HepG2 (cell line): ENCODE results near the gene RPGRIP1. TPM values are rescaled to one million over a fixed set of nuclear protein-coding genes. Genes with fewer than 3 reads are reported as not detected.

Experiments used
- ATM ChIP-seq: fragments of 450-650 bp; IDR thresholded peaks from 2 replicates; pipeline ENCODE4 v1.7.1; 2017; ENCODE audit warnings: mild to moderate bottlenecking, borderline replicate concordance
- DNMT3B ChIP-seq: conservative IDR thresholded peaks from 2 replicates; pipeline ENCODE4 v1.6.1; 2016; ENCODE audit warnings: missing biosample characterization, control low read depth
- GATAD1 ChIP-seq: IDR thresholded peaks from 2 replicates; pipeline ENCODE4 v1.6.1; 2016; ENCODE audit warnings: missing genetic modification reagents, missing compliant biosample characterization
- ZNF788 ChIP-seq: sonication (generic); formaldehyde crosslinking; IDR thresholded peaks from 2 replicates; pipeline ENCODE4 v1.5.0; 2020; ENCODE audit warnings: mild to moderate bottlenecking, missing genetic modification reagents, borderline replicate concordance
- polyA plus RNA-seq, 8 experiments: library from polyadenylated mRNA; depleted of rRNA in 3 of 8; stranded (reverse) in 7 of 8; unstranded in 1 of 8; fragments of >200 nt; fragmentation: Illumina TruSeq in 4 of 8; extraction: Trizol in 4 of 8; gene quantifications; 2 replicates each; pipeline versions ENCODE4 v1.2.1 to v1.2.3, GENCODE V29; 2011 to 2016; ENCODE audit warnings: low read depth in 4 of 8, missing spikeins in 1 of 8, mixed read lengths in 1 of 8; ENCODE audit not compliant: insufficient read depth in 1 of 8
- total RNA-seq, 5 experiments: library from RNA; depleted of rRNA; stranded (reverse); fragments of >200 nt; fragmentation: Illumina TruSeq; extraction: Trizol; gene quantifications; 2 replicates each; pipeline ENCODE4 v1.2.3, GENCODE V29; 2016; ENCODE audit warnings: low read depth in 1 of 5
- TF ChIP-seq, protein P1 (sequence below): sonication (generic); formaldehyde crosslinking; IDR thresholded peaks from 2 replicates; pipeline ENCODE4 v1.5.0; 2020; ENCODE audit warnings: mild to moderate bottlenecking, missing genetic modification reagents
- TF ChIP-seq, protein P2 (sequence below): sonication (generic); formaldehyde crosslinking; IDR thresholded peaks from 2 replicates; pipeline ENCODE4 v1.5.1; 2020; ENCODE audit warnings: mild to moderate bottlenecking, missing genetic modification reagents
- TF ChIP-seq, protein P3 (sequence below): IDR thresholded peaks from 2 replicates; pipeline ENCODE4 v1.6.1; 2016; ENCODE audit warnings: low read depth, borderline replicate concordance
- TF ChIP-seq, protein P4 (sequence below): sonication (generic); formaldehyde crosslinking; IDR thresholded peaks from 2 replicates; pipeline ENCODE4 v1.4.0; 2020; ENCODE audit warnings: missing genetic modification reagents
- TF ChIP-seq, protein P5 (sequence below): sonication (generic); formaldehyde crosslinking; IDR thresholded peaks from 2 replicates; pipeline ENCODE4 v1.9.0; 2022; ENCODE audit warnings: low read depth, missing genetic modification reagents
- TF ChIP-seq, protein P6 (sequence below): sonication (generic); formaldehyde crosslinking; IDR thresholded peaks from 2 replicates; pipeline ENCODE4 v1.4.0; 2020; ENCODE audit warnings: missing genetic modification reagents

RPGRIP1 gene
- total and polyA plus RNA-seq, 2 of the 13 experiments (the other 11 are each of a cell fraction or from before 2014, with no cell fraction given) = 0.13 to 1.1 TPM

DNA sequence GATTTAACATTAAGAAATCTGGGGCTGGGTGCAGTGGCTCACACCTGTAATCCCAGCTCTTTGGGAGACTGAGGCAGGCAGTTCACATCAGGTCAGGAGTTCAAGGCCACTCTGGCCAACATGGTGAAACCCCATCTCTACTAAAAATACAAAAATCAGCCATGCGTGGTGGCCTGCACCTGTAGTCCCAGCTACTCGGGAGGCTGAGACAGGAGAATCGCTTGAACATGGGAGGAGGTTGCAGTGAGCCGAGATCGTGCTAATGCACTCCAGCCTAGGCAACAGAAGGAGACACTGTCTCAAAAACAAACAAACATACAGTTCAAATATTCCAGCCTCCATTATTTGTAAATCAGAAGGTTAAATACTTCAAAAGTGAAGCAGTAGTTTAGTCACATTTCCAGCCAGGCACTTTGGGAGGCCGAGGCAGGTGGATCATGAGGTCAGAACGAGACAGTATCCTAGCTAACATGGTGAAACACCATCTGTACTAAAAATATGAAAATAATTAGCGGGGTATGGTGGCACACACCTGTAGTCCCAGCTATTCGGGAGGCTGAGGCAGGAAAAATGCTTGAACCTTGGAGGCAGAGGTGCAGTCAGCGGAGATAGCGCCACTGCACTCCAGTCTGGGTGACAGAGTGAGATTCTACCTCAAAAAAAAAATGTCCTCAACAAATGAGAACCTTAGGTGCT lies 40.9 kb upstream of the RPGRIP1 start (continued):
- TF ChIP-seq, protein P1, sequence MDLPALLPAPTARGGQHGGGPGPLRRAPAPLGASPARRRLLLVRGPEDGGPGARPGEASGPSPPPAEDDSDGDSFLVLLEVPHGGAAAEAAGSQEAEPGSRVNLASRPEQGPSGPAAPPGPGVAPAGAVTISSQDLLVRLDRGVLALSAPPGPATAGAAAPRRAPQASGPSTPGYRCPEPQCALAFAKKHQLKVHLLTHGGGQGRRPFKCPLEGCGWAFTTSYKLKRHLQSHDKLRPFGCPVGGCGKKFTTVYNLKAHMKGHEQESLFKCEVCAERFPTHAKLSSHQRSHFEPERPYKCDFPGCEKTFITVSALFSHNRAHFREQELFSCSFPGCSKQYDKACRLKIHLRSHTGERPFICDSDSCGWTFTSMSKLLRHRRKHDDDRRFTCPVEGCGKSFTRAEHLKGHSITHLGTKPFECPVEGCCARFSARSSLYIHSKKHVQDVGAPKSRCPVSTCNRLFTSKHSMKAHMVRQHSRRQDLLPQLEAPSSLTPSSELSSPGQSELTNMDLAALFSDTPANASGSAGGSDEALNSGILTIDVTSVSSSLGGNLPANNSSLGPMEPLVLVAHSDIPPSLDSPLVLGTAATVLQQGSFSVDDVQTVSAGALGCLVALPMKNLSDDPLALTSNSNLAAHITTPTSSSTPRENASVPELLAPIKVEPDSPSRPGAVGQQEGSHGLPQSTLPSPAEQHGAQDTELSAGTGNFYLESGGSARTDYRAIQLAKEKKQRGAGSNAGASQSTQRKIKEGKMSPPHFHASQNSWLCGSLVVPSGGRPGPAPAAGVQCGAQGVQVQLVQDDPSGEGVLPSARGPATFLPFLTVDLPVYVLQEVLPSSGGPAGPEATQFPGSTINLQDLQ = 0 out of 2 replicates have a peak, but pooled peaks have one; percentile 37
- TF ChIP-seq, protein P2, sequence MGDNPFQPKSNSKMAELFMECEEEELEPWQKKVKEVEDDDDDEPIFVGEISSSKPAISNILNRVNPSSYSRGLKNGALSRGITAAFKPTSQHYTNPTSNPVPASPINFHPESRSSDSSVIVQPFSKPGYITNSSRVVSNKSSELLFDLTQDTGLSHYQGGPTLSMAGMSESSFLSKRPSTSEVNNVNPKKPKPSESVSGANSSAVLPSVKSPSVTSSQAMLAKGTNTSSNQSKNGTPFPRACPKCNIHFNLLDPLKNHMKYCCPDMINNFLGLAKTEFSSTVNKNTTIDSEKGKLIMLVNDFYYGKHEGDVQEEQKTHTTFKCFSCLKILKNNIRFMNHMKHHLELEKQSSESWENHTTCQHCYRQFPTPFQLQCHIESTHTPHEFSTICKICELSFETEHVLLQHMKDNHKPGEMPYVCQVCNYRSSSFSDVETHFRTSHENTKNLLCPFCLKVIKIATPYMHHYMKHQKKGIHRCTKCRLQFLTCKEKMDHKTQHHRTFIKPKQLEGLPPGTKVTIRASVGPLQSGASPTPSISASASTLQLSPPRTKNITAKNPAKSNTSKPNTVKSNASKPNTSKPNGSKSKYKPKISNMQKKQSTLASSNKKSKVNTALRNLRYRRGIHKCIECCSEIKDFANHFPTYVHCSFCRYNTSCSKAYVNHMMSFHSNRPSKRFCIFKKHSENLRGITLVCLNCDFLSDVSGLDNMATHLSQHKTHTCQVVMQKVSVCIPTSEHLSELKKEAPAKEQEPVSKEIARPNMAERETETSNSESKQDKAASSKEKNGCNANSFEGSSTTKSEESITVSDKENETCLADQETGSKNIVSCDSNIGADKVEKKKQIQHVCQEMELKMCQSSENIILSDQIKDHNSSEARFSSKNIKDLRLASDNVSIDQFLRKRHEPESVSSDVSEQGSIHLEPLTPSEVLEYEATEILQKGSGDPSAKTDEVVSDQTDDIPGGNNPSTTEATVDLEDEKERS (CRISPR knock-in tag) = 0 out of 2 replicates have a peak, but pooled peaks have one; percentile 35
- TF ChIP-seq, protein P3, sequence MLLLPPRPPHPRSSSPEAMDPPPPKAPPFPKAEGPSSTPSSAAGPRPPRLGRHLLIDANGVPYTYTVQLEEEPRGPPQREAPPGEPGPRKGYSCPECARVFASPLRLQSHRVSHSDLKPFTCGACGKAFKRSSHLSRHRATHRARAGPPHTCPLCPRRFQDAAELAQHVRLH = no peak
- TF ChIP-seq ATM (no peak), ZNF788 (CRISPR knock-in tag) (no peak; the same call in 1 of the 2 replicates), GATAD1 (CRISPR knock-in tag) (peak; percentile 6; the same call in 1 of the 2 replicates), DNMT3B (CRISPR knock-in tag) (no peak)
- TF ChIP-seq, protein P4, sequence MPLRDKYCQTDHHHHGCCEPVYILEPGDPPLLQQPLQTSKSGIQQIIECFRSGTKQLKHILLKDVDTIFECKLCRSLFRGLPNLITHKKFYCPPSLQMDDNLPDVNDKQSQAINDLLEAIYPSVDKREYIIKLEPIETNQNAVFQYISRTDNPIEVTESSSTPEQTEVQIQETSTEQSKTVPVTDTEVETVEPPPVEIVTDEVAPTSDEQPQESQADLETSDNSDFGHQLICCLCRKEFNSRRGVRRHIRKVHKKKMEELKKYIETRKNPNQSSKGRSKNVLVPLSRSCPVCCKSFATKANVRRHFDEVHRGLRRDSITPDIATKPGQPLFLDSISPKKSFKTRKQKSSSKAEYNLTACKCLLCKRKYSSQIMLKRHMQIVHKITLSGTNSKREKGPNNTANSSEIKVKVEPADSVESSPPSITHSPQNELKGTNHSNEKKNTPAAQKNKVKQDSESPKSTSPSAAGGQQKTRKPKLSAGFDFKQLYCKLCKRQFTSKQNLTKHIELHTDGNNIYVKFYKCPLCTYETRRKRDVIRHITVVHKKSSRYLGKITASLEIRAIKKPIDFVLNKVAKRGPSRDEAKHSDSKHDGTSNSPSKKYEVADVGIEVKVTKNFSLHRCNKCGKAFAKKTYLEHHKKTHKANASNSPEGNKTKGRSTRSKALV = no peak
- TF ChIP-seq, protein P5, sequence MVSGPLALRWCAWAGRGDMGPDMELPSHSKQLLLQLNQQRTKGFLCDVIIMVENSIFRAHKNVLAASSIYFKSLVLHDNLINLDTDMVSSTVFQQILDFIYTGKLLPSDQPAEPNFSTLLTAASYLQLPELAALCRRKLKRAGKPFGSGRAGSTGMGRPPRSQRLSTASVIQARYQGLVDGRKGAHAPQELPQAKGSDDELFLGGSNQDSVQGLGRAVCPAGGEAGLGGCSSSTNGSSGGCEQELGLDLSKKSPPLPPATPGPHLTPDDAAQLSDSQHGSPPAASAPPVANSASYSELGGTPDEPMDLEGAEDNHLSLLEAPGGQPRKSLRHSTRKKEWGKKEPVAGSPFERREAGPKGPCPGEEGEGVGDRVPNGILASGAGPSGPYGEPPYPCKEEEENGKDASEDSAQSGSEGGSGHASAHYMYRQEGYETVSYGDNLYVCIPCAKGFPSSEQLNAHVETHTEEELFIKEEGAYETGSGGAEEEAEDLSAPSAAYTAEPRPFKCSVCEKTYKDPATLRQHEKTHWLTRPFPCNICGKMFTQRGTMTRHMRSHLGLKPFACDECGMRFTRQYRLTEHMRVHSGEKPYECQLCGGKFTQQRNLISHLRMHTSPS (CRISPR knock-in tag) = no peak
- TF ChIP-seq, protein P6, sequence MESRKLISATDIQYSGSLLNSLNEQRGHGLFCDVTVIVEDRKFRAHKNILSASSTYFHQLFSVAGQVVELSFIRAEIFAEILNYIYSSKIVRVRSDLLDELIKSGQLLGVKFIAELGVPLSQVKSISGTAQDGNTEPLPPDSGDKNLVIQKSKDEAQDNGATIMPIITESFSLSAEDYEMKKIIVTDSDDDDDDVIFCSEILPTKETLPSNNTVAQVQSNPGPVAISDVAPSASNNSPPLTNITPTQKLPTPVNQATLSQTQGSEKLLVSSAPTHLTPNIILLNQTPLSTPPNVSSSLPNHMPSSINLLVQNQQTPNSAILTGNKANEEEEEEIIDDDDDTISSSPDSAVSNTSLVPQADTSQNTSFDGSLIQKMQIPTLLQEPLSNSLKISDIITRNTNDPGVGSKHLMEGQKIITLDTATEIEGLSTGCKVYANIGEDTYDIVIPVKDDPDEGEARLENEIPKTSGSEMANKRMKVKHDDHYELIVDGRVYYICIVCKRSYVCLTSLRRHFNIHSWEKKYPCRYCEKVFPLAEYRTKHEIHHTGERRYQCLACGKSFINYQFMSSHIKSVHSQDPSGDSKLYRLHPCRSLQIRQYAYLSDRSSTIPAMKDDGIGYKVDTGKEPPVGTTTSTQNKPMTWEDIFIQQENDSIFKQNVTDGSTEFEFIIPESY (CRISPR knock-in tag) = peak; percentile 89
